ENCODE measurements around the gene ACTN1.

The ACTN1 gene

DNA sequence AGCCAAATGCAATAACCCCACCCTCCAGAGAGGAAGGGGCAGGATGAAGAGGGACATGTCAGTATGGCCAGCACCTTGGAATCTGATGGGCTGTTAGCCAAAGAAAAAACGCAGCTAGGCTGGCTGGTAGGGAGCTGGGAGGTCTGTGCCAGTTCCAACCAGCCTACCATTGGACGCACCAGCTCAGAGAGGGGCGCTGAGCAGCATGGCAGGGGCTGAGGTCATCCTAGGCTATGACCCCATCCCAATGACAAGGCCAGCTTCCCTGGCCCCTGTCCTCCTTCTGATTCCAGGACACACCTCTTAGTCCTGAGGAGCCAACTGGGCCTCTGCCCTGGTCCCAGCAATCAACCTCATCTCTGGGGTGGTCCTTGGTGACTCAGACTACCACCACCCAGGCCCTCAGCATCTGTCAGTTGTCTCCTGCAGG, 12.2 kb downstream of the ACTN1 start:
- Histone ChIP-seq H3K36me3 (ENCODE audit: control insufficient read depth, insufficient read depth, low read length) (peaks cover 6% of the 10 kb centered on the region), H3K4me1 (ENCODE audit: control insufficient read depth, insufficient read depth, low read length) (peaks cover 45% of the 10 kb centered on the region), H3K27me3 (ENCODE audit: control insufficient read depth, insufficient read depth, low read length) (no peaks in the 10 kb centered on the region), H3K4me3 (ENCODE audit: low read depth, low read length) (no peak overlapping the region), H3K9me3 (ENCODE audit: control insufficient read depth, insufficient read depth, low read length) (no peaks in the 10 kb centered on the region), H3K9ac (ENCODE audit: low read depth, low read length) (no peak overlapping the region)

GRCh38 chr14:68965261-68965761, 13.8 kb downstream of the ACTN1 start:
- Histone ChIP-seq H3K27me3 (ENCODE audit: control insufficient read depth, insufficient read depth, low read length) (no peaks in the 10 kb centered on the region), H3K9me3 (ENCODE audit: control insufficient read depth, insufficient read depth, low read length) (no peaks in the 10 kb centered on the region), H3K36me3 (ENCODE audit: control insufficient read depth, insufficient read depth, low read length) (peaks cover 6% of the 10 kb centered on the region), H3K4me1 (ENCODE audit: control insufficient read depth, insufficient read depth, low read length) (peaks cover 36% of the 10 kb centered on the region), H3K4me3 (ENCODE audit: low read depth, low read length) (no peak overlapping the region), H3K9ac (ENCODE audit: low read depth, low read length) (no peak overlapping the region)

- H3K9ac ChIP-seq (ENCODE audit: low read depth, low read length): no peak overlapping the region
- H3K4me1 ChIP-seq (ENCODE audit: control insufficient read depth, insufficient read depth, low read length): peaks cover 29% of the 10 kb centered on the region
- H3K9me3 ChIP-seq (ENCODE audit: control insufficient read depth, insufficient read depth, low read length): no peaks in the 10 kb centered on the region
- peaks cover 6% of the 10 kb centered on the region for H3K36me3 ChIP-seq (ENCODE audit: control insufficient read depth, insufficient read depth, low read length)
- no peak overlapping the region for H3K4me3 ChIP-seq (ENCODE audit: low read depth, low read length)
- no peaks in the 10 kb centered on the region for H3K27me3 ChIP-seq (ENCODE audit: control insufficient read depth, insufficient read depth, low read length)
Observed at GRCh38 chr14:68964300-68965093, 14.6 kb downstream of the ACTN1 start.

DNA sequence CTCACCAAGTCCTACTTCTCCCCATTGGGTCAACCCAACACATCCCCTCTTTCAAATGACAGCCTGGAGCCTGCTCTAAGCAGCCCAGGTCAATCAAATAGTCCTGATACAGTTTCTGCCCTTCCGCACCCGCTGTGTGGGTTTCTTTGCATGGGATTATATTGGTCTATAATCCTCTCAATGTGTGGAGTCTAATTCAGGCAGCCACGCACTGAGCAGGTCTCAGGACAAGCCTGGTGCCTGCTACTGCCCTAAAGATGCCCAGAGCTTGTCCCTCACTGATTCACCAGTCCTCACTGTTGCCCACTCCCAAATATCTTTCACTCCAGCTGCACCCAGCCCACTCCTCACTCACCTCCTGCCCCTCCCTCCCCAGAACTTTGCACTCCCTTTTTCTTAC, 16.4 kb downstream of the ACTN1 start:
- Histone ChIP-seq H3K36me3 (ENCODE audit: control insufficient read depth, insufficient read depth, low read length) (peaks cover 8% of the 10 kb centered on the region), H3K27me3 (ENCODE audit: control insufficient read depth, insufficient read depth, low read length) (no peaks in the 10 kb centered on the region), H3K4me3 (ENCODE audit: low read depth, low read length) (no peak overlapping the region), H3K9me3 (ENCODE audit: control insufficient read depth, insufficient read depth, low read length) (no peaks in the 10 kb centered on the region), H3K9ac (ENCODE audit: low read depth, low read length) (peak overlapping the region; percentile 16), H3K4me1 (ENCODE audit: control insufficient read depth, insufficient read depth, low read length) (peaks cover 24% of the 10 kb centered on the region)

DNA sequence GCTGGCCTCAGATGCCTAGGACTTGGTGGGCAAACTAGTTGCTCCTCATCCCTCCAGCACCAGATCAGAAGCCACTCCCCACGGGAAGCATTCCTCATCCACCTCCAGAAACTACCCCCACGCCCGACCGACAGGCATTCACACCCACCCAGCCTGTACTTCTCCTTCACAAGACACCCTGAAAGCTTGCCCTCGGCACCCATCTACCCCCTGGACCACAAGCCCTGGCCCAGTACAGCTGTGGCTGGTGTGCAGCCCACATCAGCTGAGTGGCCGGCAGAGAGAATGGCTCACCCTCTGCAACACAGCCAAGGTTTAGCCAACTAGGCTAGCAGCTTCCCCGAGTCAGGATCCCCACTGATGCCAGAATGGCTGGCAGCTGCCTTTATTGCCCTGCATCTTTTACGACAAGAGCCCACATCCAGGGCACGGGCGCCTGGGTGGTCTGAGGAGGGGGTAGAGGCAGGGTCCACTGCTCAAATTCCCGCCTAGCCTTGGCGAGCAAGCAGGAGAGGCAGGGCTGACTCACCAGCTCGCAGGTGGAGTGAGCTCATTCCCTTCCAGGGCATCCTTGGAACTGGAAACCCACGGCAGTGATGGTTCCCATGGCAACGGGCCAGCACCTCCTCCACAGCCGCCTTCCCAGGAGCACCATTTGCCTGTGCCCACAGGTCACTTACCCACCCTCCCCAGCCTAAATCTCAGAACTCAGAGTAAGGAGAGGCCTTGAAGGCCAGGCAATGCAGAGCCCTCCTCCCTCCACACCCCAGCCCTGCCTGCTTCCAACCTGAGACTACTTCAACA, 17.1 kb downstream of the ACTN1 start:
- H3K4me3 ChIP-seq (ENCODE audit: low read depth, low read length): no peak overlapping the region
- peaks cover 9% of the 10 kb centered on the region for H3K36me3 ChIP-seq (ENCODE audit: control insufficient read depth, insufficient read depth, low read length)
- H3K9ac ChIP-seq (ENCODE audit: low read depth, low read length): no peak overlapping the region
- no peaks in the 10 kb centered on the region for H3K9me3 ChIP-seq (ENCODE audit: control insufficient read depth, insufficient read depth, low read length)
- peaks cover 24% of the 10 kb centered on the region for H3K4me1 ChIP-seq (ENCODE audit: control insufficient read depth, insufficient read depth, low read length)
- H3K27me3 ChIP-seq (ENCODE audit: control insufficient read depth, insufficient read depth, low read length): no peaks in the 10 kb centered on the region

DNA sequence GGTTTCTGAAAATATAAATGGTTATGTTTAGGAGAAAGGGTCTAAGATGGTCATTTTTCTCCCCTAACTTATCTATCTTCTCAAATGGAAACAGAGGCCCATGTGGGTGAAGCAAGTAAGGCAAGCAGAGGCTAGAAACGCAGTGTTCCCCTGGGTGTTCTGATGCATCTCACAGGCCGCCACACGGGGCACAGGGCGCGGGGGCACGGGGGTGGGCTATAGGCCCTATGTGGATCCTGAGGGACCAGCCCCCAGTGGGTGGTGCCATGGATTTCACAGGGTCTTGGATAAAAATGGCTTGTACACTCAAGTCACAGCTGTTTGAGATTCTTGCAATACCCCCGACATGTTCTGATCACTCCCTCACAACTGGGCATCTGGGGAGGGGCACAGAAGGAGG, 17.7 kb downstream of the ACTN1 start:
- no peak overlapping the region for H3K4me3 ChIP-seq (ENCODE audit: low read depth, low read length)
- no peaks in the 10 kb centered on the region for H3K27me3 ChIP-seq (ENCODE audit: control insufficient read depth, insufficient read depth, low read length)
- no peaks in the 10 kb centered on the region for H3K9me3 ChIP-seq (ENCODE audit: control insufficient read depth, insufficient read depth, low read length)
- H3K9ac ChIP-seq (ENCODE audit: low read depth, low read length): no peak overlapping the region
- H3K4me1 ChIP-seq (ENCODE audit: control insufficient read depth, insufficient read depth, low read length): peaks cover 22% of the 10 kb centered on the region
- H3K36me3 ChIP-seq (ENCODE audit: control insufficient read depth, insufficient read depth, low read length): peaks cover 13% of the 10 kb centered on the region

DNA sequence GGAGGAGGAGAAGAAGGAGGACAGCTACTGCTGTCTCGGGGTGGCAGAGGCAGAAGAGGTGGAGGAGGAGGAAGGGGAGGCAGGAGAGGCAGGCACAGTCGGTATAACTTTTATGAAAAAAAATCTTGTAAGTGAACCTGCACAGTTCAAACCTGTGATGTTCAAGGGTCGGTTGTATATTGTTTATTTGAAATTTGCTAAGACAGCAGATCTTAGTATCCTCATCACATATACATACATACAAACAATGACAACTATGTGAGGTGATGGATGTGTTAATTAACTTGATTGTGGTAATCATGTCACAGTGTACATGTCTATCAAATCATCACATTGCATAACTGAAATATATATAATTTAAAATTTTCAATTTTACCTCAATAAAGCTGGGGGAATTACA, 19.0 kb downstream of the ACTN1 start:
- peaks cover 16% of the 10 kb centered on the region for H3K4me1 ChIP-seq (ENCODE audit: control insufficient read depth, insufficient read depth, low read length)
- H3K4me3 ChIP-seq (ENCODE audit: low read depth, low read length): no peak overlapping the region

DNA sequence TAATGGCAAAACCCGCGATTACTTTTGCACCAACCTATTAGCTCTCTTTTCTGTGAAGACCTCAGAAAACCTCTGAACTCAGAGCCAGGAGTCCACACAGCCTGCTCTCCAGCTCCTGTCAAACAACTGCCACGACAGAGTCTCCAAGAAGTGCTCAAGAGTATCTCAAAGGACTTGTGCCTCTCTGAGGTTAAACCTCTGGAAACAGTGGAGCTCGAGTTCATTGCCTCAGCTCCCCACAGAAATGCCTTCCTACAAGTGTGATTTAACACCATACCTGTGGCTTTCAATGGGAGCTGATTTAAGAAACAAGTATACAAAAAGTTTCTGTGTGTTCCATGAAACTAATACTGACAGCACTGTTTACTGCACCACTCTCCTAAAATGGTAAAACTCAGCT, 20.1 kb downstream of the ACTN1 start:
- H3K9ac ChIP-seq (ENCODE audit: low read depth, low read length): no peak overlapping the region
- H3K9me3 ChIP-seq (ENCODE audit: control insufficient read depth, insufficient read depth, low read length): no peaks in the 10 kb centered on the region
- no peaks in the 10 kb centered on the region for H3K27me3 ChIP-seq (ENCODE audit: control insufficient read depth, insufficient read depth, low read length)
- no peak overlapping the region for H3K4me3 ChIP-seq (ENCODE audit: low read depth, low read length)
- H3K36me3 ChIP-seq (ENCODE audit: control insufficient read depth, insufficient read depth, low read length): peaks cover 8% of the 10 kb centered on the region
- peaks cover 11% of the 10 kb centered on the region for H3K4me1 ChIP-seq (ENCODE audit: control insufficient read depth, insufficient read depth, low read length)

More for the DNA sequence above, 19.0 kb downstream of the ACTN1 start:
- Histone ChIP-seq H3K27me3 (ENCODE audit: control insufficient read depth, insufficient read depth, low read length) (no peaks in the 10 kb centered on the region), H3K9me3 (ENCODE audit: control insufficient read depth, insufficient read depth, low read length) (no peaks in the 10 kb centered on the region), H3K36me3 (ENCODE audit: control insufficient read depth, insufficient read depth, low read length) (peaks cover 13% of the 10 kb centered on the region), H3K9ac (ENCODE audit: low read depth, low read length) (no peak overlapping the region)

- Histone ChIP-seq H3K4me3 (ENCODE audit: low read depth, low read length) (no peak overlapping the region), H3K4me1 (ENCODE audit: control insufficient read depth, insufficient read depth, low read length) (peaks cover 8% of the 10 kb centered on the region), H3K36me3 (ENCODE audit: control insufficient read depth, insufficient read depth, low read length) (peaks cover 7% of the 10 kb centered on the region), H3K9ac (ENCODE audit: low read depth, low read length) (no peak overlapping the region), H3K27me3 (ENCODE audit: control insufficient read depth, insufficient read depth, low read length) (no peaks in the 10 kb centered on the region), H3K9me3 (ENCODE audit: control insufficient read depth, insufficient read depth, low read length) (no peaks in the 10 kb centered on the region)
Observed at GRCh38 chr14:68958553-68958952, 20.5 kb downstream of the ACTN1 start.

DNA sequence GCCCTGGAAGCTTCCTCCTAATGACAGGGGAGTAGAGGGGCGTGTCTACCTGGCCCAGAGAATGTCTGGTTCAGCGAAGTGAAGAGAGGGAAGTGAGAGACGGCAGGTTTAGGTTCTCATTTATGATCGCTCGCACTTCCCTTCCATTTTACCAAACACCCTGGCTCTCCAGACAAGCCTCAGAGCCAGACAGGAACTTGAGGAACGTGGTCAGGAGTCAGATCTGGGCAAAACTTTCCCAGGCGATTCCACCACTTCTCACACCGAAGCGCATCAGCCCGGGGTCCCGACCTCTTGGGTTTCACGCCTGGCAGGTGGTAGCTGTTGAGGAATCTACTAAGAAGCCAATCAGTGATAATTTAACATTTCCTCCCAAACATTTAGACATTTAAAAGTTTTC, 21.3 kb downstream of the ACTN1 start:
- Histone ChIP-seq H3K4me1 (ENCODE audit: control insufficient read depth, insufficient read depth, low read length) (peaks cover 8% of the 10 kb centered on the region), H3K9ac (ENCODE audit: low read depth, low read length) (no peak overlapping the region), H3K4me3 (ENCODE audit: low read depth, low read length) (no peak overlapping the region), H3K27me3 (ENCODE audit: control insufficient read depth, insufficient read depth, low read length) (no peaks in the 10 kb centered on the region), H3K36me3 (ENCODE audit: control insufficient read depth, insufficient read depth, low read length) (peaks cover 7% of the 10 kb centered on the region), H3K9me3 (ENCODE audit: control insufficient read depth, insufficient read depth, low read length) (no peaks in the 10 kb centered on the region)

DNA sequence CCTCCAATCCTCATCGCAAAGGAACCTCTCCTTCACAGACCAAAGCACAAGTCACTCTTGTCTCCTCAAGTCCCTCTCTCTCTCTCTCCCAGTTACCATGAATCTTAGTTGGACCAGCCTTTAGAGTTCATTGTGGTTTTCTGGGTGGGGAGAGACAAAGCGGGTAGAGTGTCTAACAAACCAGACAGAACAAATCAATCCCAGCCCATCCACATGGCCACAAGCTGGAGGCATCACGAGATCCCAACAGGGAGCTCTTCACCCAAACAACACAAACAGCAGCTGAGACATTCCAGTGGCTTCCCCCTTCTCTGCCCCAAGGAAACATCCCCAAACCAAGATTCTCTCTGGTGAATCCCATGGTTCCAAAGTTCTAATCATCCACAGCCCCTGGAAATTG, 22.4 kb downstream of the ACTN1 start:
- peaks cover 8% of the 10 kb centered on the region for H3K4me1 ChIP-seq (ENCODE audit: control insufficient read depth, insufficient read depth, low read length)
- H3K9me3 ChIP-seq (ENCODE audit: control insufficient read depth, insufficient read depth, low read length): no peaks in the 10 kb centered on the region
- no peak overlapping the region for H3K9ac ChIP-seq (ENCODE audit: low read depth, low read length)
- no peak overlapping the region for H3K4me3 ChIP-seq (ENCODE audit: low read depth, low read length)
- H3K36me3 ChIP-seq (ENCODE audit: control insufficient read depth, insufficient read depth, low read length): peaks cover 7% of the 10 kb centered on the region
- H3K27me3 ChIP-seq (ENCODE audit: control insufficient read depth, insufficient read depth, low read length): no peaks in the 10 kb centered on the region

GRCh38 chr14:68955851-68956179, 23.3 kb downstream of the ACTN1 start:
- Histone ChIP-seq H3K9me3 (ENCODE audit: control insufficient read depth, insufficient read depth, low read length) (no peaks in the 10 kb centered on the region), H3K4me1 (ENCODE audit: control insufficient read depth, insufficient read depth, low read length) (peaks cover 8% of the 10 kb centered on the region), H3K27me3 (ENCODE audit: control insufficient read depth, insufficient read depth, low read length) (no peaks in the 10 kb centered on the region), H3K9ac (ENCODE audit: low read depth, low read length) (no peak overlapping the region), H3K4me3 (ENCODE audit: low read depth, low read length) (no peak overlapping the region), H3K36me3 (ENCODE audit: control insufficient read depth, insufficient read depth, low read length) (peaks cover 7% of the 10 kb centered on the region)

Data from iPS-15b (cell line).